ENCODE data around the gene ARSK. TPM values are rescaled to one million over a fixed set of nuclear protein-coding genes. Genes with fewer than 3 reads are reported as not detected.

Gene ARSK, protein sequence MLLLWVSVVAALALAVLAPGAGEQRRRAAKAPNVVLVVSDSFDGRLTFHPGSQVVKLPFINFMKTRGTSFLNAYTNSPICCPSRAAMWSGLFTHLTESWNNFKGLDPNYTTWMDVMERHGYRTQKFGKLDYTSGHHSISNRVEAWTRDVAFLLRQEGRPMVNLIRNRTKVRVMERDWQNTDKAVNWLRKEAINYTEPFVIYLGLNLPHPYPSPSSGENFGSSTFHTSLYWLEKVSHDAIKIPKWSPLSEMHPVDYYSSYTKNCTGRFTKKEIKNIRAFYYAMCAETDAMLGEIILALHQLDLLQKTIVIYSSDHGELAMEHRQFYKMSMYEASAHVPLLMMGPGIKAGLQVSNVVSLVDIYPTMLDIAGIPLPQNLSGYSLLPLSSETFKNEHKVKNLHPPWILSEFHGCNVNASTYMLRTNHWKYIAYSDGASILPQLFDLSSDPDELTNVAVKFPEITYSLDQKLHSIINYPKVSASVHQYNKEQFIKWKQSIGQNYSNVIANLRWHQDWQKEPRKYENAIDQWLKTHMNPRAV
- 1 to 10 TPM; 2.6 to 6.3 (median 3.8) TPM for total RNA-seq
- 1 to 10 TPM; 2.4 to 2.5 TPM for polyA plus RNA-seq
- long read RNA-seq, donor 1, transcript ARSK-201 (8 exons, 3,354 nt) = major isoform, 5 of 6 reads
- long read RNA-seq, donor 1, partial matches to known transcripts = 1 of 6 reads
- long read RNA-seq, donor 1, other reads (novel, unspliced or antisense) = 0 of 6 reads
- long read RNA-seq, donor 2, transcript ARSK-201 (8 exons, 3,354 nt) = major isoform, 5 of 6 reads
- long read RNA-seq, donor 2, partial matches to known transcripts = 0 of 6 reads
- long read RNA-seq, donor 2, other reads (novel, unspliced or antisense) = 1 of 6 reads
- long read RNA-seq, donor 3, transcript ARSK-201 (8 exons, 3,354 nt) = major isoform, 5 of 6 reads
- long read RNA-seq, donor 3, partial matches to known transcripts = 0 of 6 reads
- long read RNA-seq, donor 3, other reads (novel, unspliced or antisense) = 1 of 6 reads

GRCh38 chr5:95554647-95555548 lies at the start of gene ARSK, which contains the start of gene SKIC3:
Gene ARSK, plus strand, starts transcription at chr5:95555101. Its CDS starts 178 bp downstream, at chr5:95555279.
Gene SKIC3, minus strand, starts transcription at chr5:95554977. Its CDS starts 7,827 bp downstream, at chr5:95547150.
- Histone ChIP-seq H3K27ac (peak within 1 kb of the TSS; percentile 43 to 91 (median 84)), H3K4me3 (peak within 1 kb of the TSS; percentile 58 to 96 (median 74)), H3K9me3 (no peaks in the 10 kb centered on the region), H3K27me3 (no peaks in the 10 kb centered on the region), H3K36me3 (peaks cover 0 to 19% (median 0%) of the 10 kb centered on the region in 9 donors), H3K4me1 (peaks cover 0 to 45% (median 31%) of the 10 kb centered on the region in 9 donors)
- intact Hi-C loops (cut with DNase I) = loop anchor here in 2 of 10 donors (10.0 kb wide), 2 partner anchors 290 to 410 kb away; partner anchors contain the start of gene ELL2 (in 1 of the 2)
- DNase-seq (peak; percentile 91 to 96), ATAC-seq (peak; percentile 97 to 99 (median 98))
- WGBS, 2 donors = 0% methylated on average over 62 to 63 of the region's 63 CpGs
- TF ChIP-seq CTCF (IDR thresholded peaks at IDR 0.05) = peak in 7 of 9 donors; percentile 16 to 61 (median 47)

- DNase-seq (no peak), ATAC-seq (no peak)
- TF ChIP-seq CTCF (IDR thresholded peaks at IDR 0.05) = no peak
- Histone ChIP-seq H3K4me1 (no peaks in the 10 kb centered on the region), H3K9me3 (no peaks in the 10 kb centered on the region), H3K27ac (no peak overlapping the region), H3K27me3 (no peaks in the 10 kb centered on the region), H3K4me3 (no peak overlapping the region), H3K36me3 (peaks cover 0 to 98% (median 52%) of the 10 kb centered on the region in 9 donors)
- WGBS, 2 donors = 62% methylated on average over 1 of the region's 1 CpG
- intact Hi-C loops (cut with DNase I) = no loop called here
Measured at GRCh38 chr5:95508550-95508949, 46.4 kb upstream of the ARSK start.

GRCh38 chr5:95511606-95512005 lies 43.3 kb upstream of the ARSK start:
- Histone ChIP-seq H3K27ac (no peak overlapping the region), H3K36me3 (peaks cover 0 to 100% (median 61%) of the 10 kb centered on the region in 9 donors), H3K9me3 (no peaks in the 10 kb centered on the region), H3K4me1 (no peaks in the 10 kb centered on the region), H3K27me3 (no peaks in the 10 kb centered on the region), H3K4me3 (no peak overlapping the region)
- ATAC-seq (no peak), DNase-seq (no peak)
- no peak for TF ChIP-seq CTCF (IDR thresholded peaks at IDR 0.05)
- intact Hi-C loops (cut with DNase I) = loop anchor here in 1 of 10 donors (5.0 kb wide), 1 partner anchor 36 kb away; no protein-coding TSS in a partner anchor
- 97 to 98% methylated on average over 1 of the region's 1 CpG for WGBS, 2 donors
